Activated CD4-positive, alpha-beta T cell treated with anti-CD3 and anti-CD28 coated beads, Interleukin-2, Interleukin-4, amounts not matched to agents 100 ng/mL and 50 ng/mL, durations not matched to agents 16 hours and 8 hours (primary cell): ENCODE measurements around the gene UVRAG.

Experiments
- DNase-seq: peaks from one replicate; pipeline ENCODE4 v3.0.0-alpha.2; 2020; ENCODE audit warnings: low spot score

The UVRAG gene

DNA sequence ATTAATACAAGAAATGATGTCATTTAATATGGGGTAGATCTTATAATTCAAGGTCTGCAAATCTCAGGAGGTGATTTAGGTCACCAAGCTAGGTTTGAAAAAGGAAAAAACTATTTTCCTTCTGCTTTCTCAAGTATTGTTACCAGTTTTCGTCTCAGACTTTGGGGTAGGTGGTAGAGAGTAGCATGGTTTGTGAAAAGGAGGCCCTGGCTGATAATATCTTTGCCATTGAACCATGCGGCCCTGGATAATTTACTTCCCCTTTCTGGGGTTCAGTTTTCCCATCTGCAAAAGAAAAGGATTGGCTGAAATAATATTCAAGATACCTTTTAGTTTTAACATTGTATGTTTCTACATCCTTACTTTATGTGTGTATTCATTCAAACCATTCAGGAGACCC lies 299.2 kb downstream of the UVRAG start:
- no peak for DNase-seq

DNA sequence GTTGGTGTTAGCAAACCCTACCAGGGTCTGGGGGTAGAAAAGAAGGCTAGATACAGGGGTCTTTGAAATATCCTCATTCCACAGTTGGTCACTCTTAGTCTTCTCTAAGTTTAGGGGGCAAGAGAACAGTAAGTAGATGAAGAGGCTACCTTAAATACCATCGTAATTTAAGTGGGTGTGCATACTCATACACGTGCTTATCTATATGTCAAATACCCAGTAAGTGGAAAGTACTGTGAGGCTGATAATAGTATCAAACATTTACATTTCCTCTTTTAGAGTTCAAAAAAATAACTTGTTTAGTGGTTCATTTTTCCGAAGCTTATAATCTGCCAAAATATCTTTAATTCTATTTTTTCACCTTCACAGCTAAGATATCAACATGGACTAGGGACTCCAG lies 300.5 kb downstream of the UVRAG start:
- DNase-seq, result no peak

DNA sequence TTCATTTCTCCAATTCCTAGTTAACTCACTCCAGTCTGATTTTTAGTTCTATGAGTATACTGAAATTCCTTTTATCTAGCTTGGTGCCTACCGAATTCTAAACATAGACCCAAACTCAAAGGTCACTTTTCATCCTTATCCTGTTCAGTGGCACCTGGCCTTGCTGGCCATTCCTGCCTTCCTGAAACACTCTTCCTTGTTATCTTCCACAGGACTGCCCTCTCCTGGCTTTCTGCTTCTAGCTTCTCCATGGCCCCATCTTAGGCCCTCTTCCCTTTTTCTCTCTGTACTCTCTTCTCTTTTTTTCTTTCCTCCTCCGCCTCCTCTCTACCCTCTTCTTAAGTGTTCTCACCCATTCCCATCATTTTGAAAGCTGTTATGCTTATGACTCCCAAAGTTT lies 304.0 kb downstream of the UVRAG start:
- no peak for DNase-seq

- no peak for DNase-seq
These were observed 304.8 kb downstream of the UVRAG start for GRCh38 chr11:76119779-76120178.

DNA sequence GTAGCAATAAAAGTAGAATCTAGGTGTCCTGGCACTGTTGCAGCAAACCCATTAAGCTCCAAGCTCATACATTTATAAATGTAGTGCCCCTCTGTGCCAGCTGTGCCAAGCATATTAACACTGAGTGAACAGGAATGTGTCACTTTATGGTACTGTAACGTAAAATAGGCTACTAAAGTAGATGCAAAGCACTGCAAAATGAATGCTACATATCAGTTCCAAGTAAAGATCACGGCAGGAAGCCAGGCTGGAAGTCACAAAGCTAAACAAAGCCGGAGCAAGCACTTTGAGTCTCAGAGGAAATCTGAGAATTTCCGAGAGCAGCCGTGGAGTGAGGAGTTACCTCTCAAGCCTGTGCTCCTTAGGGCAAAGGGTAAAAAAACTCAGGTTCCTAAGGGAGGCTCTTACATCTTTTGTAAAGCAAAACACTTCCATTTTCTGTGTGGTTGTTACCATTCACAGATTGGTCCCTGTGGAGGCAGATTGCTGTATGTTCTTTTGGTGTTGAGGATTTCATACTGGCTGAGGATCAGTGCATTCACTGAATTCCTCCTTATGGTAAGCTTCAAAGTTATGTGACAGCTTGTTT lies 305.6 kb downstream of the UVRAG start:
- no peak for DNase-seq

DNA sequence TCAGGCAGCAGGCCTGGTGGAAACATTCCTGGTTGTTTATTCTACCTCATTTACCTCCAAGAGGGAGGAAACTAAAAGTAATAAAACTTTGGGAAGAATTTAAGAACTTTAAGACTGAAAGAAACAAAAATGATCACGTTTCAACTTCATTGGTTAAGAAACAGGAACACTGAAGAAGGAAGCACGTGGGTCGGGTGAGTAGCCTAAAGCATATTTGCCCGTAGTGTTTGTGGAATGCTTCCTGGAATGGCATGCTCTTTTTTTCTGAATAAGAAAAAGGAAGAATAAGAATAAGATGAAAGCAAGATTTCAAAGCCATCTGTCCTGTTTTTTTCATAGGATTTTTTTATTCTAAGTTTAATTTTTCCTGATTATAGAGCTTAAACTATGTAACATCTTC lies 308.2 kb downstream of the UVRAG start:
- DNase-seq, result no peak

- DNase-seq, result no peak
These were observed 310.1 kb downstream of the UVRAG start for GRCh38 chr11:76124905-76125770.

DNA sequence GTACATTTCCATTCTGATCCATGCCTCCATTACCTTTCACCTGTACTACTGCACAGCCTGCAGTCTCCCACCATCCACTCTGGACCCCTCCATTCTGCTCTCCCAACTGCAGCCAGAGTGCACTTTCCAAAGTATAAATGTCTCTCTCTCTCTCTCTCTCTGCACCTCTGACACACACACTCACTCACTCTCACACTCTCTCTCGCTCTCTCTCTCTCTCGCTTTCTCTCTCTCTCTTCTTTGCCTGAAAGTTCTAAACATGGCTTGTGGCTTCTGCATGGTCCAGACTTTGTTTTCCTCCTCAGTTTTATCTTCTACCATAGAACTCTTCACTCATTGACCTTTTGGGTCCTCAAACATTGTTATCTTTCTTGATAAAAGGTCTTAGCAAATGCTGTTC lies 314.7 kb downstream of the UVRAG start:
- no peak for DNase-seq

DNA sequence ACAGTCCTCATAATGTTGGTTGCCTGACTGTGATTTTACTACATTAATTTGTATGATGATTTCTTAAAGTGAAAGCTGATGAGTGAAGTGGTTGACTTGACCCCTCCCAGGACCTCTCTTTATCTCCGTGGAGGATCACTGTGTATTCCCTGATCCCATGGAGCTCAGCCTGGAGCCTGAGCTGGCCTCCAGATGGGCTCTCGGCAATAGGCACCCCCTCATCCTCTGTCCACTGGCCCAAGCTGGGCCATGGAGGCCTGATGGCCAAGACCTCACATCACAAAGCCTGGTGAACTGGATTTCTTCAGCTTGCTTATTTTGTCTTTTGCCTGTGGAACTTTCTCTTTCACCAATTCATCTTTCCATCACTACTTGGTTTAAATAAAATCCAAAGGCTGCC lies 316.1 kb downstream of the UVRAG start:
- DNase-seq, result no peak

DNA sequence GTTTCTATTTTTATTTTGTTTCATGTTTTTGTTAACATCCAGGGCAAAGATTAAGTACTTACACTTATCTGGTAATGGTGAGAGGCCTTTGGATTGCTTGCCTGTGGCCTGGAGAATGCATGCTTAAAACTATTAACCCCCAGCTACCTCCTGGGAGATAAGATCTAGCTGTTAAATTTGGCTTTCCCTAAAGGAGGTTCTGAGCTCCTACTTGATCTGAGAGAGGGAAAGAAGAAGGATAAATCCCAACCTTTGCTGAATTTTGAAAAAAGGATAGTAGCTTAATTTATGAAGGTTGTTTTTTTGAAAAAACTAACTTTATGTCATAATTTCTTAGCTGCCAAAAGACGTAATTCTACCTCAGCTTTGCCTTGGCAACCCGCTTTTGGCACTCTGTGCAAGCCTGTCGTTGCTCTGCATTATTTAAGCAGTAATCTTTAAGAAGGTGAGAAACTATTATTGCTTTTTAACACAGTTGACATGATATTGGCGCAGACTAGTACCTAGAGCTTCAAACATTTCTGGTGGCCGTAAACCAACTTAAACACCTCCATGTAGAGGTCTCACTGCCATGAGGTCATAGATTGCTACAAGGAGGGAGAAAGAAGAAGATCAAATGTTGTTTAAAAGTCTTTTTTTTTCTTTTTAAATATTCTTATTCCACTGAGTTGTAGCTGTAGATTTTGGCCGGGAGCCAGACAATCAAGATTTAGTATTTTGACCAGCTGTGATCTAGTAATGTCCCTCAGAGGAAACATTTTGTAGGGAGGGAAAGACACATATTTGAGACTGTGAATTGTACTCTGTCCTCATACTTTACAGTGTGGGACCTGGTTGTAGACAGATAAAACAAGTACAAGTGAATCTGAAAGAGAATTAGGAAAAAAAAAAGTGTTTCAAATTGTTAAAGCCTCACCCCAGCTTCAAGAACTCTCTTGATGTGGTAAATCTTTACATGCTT lies 316.9 kb downstream of the UVRAG start:
- DNase-seq, result no peak

- no peak for DNase-seq
These were observed 319.2 kb downstream of the UVRAG start for GRCh38 chr11:76134239-76134638.

GRCh38 chr11:76135491-76135890 lies 320.5 kb downstream of the UVRAG start:
- no peak for DNase-seq

DNA sequence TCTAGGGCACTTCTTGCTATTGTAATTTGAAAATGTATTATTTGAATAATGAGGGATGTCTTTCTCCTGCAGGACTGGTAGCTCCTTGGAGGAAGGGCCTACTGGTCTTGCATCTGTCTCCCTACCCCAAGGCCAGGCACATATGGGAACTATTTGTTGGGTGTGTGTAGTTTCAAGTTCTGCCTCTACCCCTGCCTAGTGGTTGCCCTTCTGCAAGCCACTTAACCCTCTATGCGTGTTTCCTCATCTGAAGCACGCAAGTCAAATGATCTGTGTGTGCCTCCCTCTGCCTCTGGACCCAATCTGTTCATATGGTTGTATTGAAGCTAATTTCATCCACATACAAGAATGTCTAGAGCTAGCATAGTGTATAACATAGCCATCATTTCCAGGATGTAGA lies 324.3 kb downstream of the UVRAG start:
- no peak for DNase-seq

- DNase-seq, result no peak
These were observed 326.0 kb downstream of the UVRAG start for GRCh38 chr11:76140912-76141574.

GRCh38 chr11:76141901-76142588 lies 327.0 kb downstream of the UVRAG start:
- DNase-seq, result no peak

GRCh38 chr11:76143274-76143673 lies 328.3 kb downstream of the UVRAG start:
- no peak for DNase-seq

DNA sequence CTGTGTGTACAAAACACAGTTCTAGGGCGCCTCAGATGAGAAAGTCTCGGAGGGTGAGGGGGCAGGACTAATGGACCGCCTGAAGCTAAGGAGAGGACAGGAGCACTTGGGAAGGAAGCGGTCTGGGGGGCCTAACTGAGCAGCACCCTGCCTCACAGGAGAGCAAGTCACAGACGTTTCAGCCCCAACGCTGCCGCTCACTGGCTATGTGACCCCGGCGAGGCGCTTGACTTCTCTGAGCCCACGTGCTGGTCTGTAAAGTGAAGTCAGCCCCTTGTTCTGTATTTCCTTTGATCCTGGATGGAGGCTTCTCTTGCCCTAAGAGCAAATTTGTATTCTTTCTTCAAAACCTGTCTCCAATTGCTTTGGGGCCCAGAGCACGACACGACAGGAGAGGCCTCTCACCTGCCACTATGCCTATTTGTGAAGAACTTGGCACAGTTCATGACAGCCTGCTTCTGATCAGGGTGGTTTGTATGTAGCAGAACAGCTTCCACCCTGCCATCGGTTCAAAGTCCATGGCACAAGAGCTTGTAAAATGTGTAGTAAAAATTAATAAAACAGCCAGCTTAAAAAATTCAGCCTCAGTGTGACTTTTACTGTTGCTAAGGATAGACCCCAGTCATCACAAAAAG lies 332.2 kb downstream of the UVRAG start:
- no peak for DNase-seq

GRCh38 chr11:76148231-76148630 lies 333.2 kb downstream of the UVRAG start:
- DNase-seq, result no peak

DNA sequence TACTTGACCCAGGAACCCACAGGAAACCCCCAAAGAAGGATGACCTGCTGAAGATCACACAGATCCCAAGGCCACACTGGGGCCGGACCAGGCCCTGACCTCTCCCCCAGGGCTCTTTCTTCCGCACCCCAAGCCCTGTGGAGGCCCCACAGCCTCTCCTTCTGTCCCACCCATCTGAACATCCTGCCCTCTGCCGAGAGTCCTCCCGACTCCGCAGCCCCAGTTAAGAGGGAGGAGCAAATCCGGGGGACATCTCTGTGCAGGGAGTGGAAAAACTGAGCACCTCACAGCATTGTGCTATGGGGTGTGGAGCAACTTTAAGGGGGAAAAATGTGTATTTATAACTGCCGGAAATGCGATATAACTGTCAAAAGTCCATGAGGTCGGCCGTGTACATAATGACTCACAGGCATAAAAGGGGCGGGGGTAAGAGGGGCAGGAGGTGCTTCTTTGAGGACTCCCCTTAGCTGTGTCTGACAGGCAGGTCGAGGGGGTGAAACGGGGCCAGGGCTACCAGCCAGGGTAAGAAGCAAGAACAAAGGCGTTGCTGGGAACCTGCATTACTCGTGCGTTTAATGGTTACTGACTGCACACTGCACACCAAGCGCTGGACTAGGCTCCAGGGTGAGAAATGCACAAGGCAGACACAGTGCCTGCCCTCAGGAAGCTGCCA lies 334.1 kb downstream of the UVRAG start:
- DNase-seq, result no peak

GRCh38 chr11:76149713-76150112 lies 334.7 kb downstream of the UVRAG start:
- DNase-seq, result no peak
